Suprapubic skin (tissue), 4 donors: ENCODE data around the gene TPTE2. TPM values are rescaled to one million over a fixed set of nuclear protein-coding genes. Genes with fewer than 3 reads are reported as not detected.

Source experiments
- DNase-seq, 2 donors: peaks; one replicate each; pipeline ENCODE4 v3.0.0-alpha.2; 2019; ENCODE audit warnings: low spot score in 2 of 2
- H3K27ac ChIP-seq: fragments of 200-600 bp; sonication (generic); one replicate; pipeline ENCODE4 v1.5.1; 2019
- H3K27me3 ChIP-seq: fragments of 200-600 bp; sonication (generic); one replicate; pipeline ENCODE4 v1.5.1; 2019
- H3K36me3 ChIP-seq: fragments of 200-600 bp; sonication (generic); one replicate; pipeline ENCODE4 v1.5.1; 2019
- H3K4me1 ChIP-seq: fragments of 200-600 bp; sonication (generic); one replicate; pipeline ENCODE4 v1.5.1; 2019
- H3K4me3 ChIP-seq: fragments of 200-600 bp; sonication (generic); one replicate; pipeline ENCODE4 v1.5.1; 2019; ENCODE audit warnings: mild to moderate bottlenecking
- H3K9me3 ChIP-seq: fragments of 200-600 bp; sonication (generic); one replicate; pipeline ENCODE4 v1.5.1; 2019
- CTCF ChIP-seq, 2 donors: fragments of 200-600 bp in 1 of 2; fragments of 450-650 bp in 1 of 2; sonication (generic) in 1 of 2; IDR thresholded peaks; one replicate each; pipeline ENCODE4 v1.5.1; 2016 to 2019; ENCODE audit warnings: antibody characterized with exemption in 2 of 2, mild to moderate bottlenecking in 1 of 2, moderate library complexity in 1 of 2
- EP300 ChIP-seq: sonication (generic); formaldehyde crosslinking; IDR thresholded peaks from one replicate; pipeline ENCODE4 v1.6.1; 2017; ENCODE audit warnings: antibody characterized with exemption
- POLR2A ChIP-seq, 2 donors: fragments of 450-650 bp; IDR thresholded peaks; one replicate each; pipeline ENCODE4 v1.6.1; 2017; ENCODE audit warnings: antibody characterized with exemption in 2 of 2, mild to moderate bottlenecking in 2 of 2, moderate library complexity in 2 of 2
- POLR2AphosphoS5 ChIP-seq, 3 donors: sonication (generic); formaldehyde crosslinking; IDR thresholded peaks; one replicate each; pipeline ENCODE4 v1.6.1; 2017; ENCODE audit warnings: antibody characterized with exemption in 3 of 3
- WGBS: methylation state at CpG from one replicate; pipeline ENCODE4 v1.1.5; 2018; 5-methylcytosine and 5-hydroxymethylcytosine counted together
- total RNA-seq, 4 donors: library from RNA; depleted of rRNA; stranded (reverse); fragments of >200 nt; gene quantifications; one replicate each; pipeline ENCODE4 v1.1.0, GENCODE V29; 2016

Gene TPTE2
- total RNA-seq, 4 donors from 2014 or later, result not detected

GRCh38 chr13:19604306-19604705 is 43.0 kb upstream of the TPTE2 start:
- H3K4me3 ChIP-seq, result no peak overlapping the region
- TF ChIP-seq CTCF (IDR thresholded peaks at IDR 0.05), result no peak
- DNase-seq, result no peak
- H3K9me3 ChIP-seq, result no peaks in the 10 kb centered on the region
- no peaks in the 10 kb centered on the region for H3K36me3 ChIP-seq
- WGBS, result 88% methylated on average over 6 of the region's 6 CpGs
- no peak overlapping the region for H3K27ac ChIP-seq
- peaks cover 29% of the 10 kb centered on the region for H3K27me3 ChIP-seq
- H3K4me1 ChIP-seq, result peaks cover 13% of the 10 kb centered on the region

- WGBS, result 2% methylated on average over 41 of the region's 108 CpGs
- H3K4me3 ChIP-seq, result peak overlapping the region; percentile 49
- H3K27me3 ChIP-seq, result peaks cover 41% of the 10 kb centered on the region
- H3K27ac ChIP-seq, result no peak overlapping the region
- no peak for DNase-seq
- H3K4me1 ChIP-seq, result peaks cover 13% of the 10 kb centered on the region
- H3K9me3 ChIP-seq, result no peaks in the 10 kb centered on the region
- TF ChIP-seq CTCF (IDR thresholded peaks at IDR 0.05) (peak in 1 of 2 donors; percentile 11), EP300 (no peak), POLR2A (IDR thresholded peaks at IDR 0.05) (no peak), POLR2AphosphoS5 (IDR thresholded peaks at IDR 0.05) (no peak)
- H3K36me3 ChIP-seq, result no peaks in the 10 kb centered on the region
Observed at GRCh38 chr13:19601749-19602725, 40.7 kb upstream of the TPTE2 start.

GRCh38 chr13:19597523-19597922 is 36.2 kb upstream of the TPTE2 start:
- H3K4me1 ChIP-seq, result peaks cover 11% of the 10 kb centered on the region
- H3K36me3 ChIP-seq, result no peaks in the 10 kb centered on the region
- no peak for DNase-seq
- H3K9me3 ChIP-seq, result no peaks in the 10 kb centered on the region
- no peak overlapping the region for H3K4me3 ChIP-seq
- TF ChIP-seq POLR2A (IDR thresholded peaks at IDR 0.05) (no peak), CTCF (IDR thresholded peaks at IDR 0.05) (no peak), POLR2AphosphoS5 (IDR thresholded peaks at IDR 0.05) (no peak), EP300 (no peak)
- WGBS, result 47% methylated on average over 4 of the region's 5 CpGs
- H3K27ac ChIP-seq, result no peak overlapping the region
- H3K27me3 ChIP-seq, result peaks cover 33% of the 10 kb centered on the region

GRCh38 chr13:19596960-19597361 is 35.6 kb upstream of the TPTE2 start:
- Histone ChIP-seq H3K36me3 (no peaks in the 10 kb centered on the region), H3K4me1 (peaks cover 5% of the 10 kb centered on the region), H3K9me3 (no peaks in the 10 kb centered on the region), H3K27ac (no peak overlapping the region), H3K27me3 (peaks cover 28% of the 10 kb centered on the region), H3K4me3 (no peak overlapping the region)
- 88% methylated on average over 6 of the region's 6 CpGs for WGBS
- TF ChIP-seq POLR2A (IDR thresholded peaks at IDR 0.05), result no peak
- TF ChIP-seq CTCF (IDR thresholded peaks at IDR 0.05), result no peak
- no peak for TF ChIP-seq EP300
- TF ChIP-seq POLR2AphosphoS5 (IDR thresholded peaks at IDR 0.05), result no peak
- no peak for DNase-seq

- Histone ChIP-seq H3K4me3 (no peak overlapping the region), H3K27me3 (peaks cover 19% of the 10 kb centered on the region), H3K27ac (no peak overlapping the region), H3K9me3 (no peaks in the 10 kb centered on the region), H3K36me3 (no peaks in the 10 kb centered on the region), H3K4me1 (no peaks in the 10 kb centered on the region)
- WGBS, result 88% methylated on average over 3 of the region's 3 CpGs
- no peak for DNase-seq
- TF ChIP-seq CTCF (IDR thresholded peaks at IDR 0.05) (no peak), POLR2AphosphoS5 (IDR thresholded peaks at IDR 0.05) (no peak), EP300 (no peak), POLR2A (IDR thresholded peaks at IDR 0.05) (no peak)
Observed at GRCh38 chr13:19596086-19596485, 34.8 kb upstream of the TPTE2 start.
